Adrenal gland (tissue), 12 donors: ENCODE results near the gene PSMB2. TPM values are rescaled to one million over a fixed set of nuclear protein-coding genes. Genes with fewer than 3 reads are reported as not detected.
A peak's percentile ranks its signal among the peaks of the same experiment; 100 is the strongest.

Experiments
- DNase-seq, 7 donors: peaks; one replicate each; pipeline ENCODE4 v3.0.0-alpha.2; 2019 to 2020
- H3K27ac ChIP-seq, 5 donors: fragments of 200-600 bp; sonication (generic) in 4 of 5; 1 replicate in 3 of 5; 2 replicates in 2 of 5; pipeline versions ENCODE4 v1.5.1 to v1.8.0; 2016 to 2020; ENCODE audit warnings: mild to moderate bottlenecking in 1 of 5
- H3K27me3 ChIP-seq: fragments of 200-600 bp; 2 replicates; pipeline ENCODE4 v1.8.0; 2021
- H3K36me3 ChIP-seq, 2 donors: fragments of 200-600 bp; replicated peaks in 1 of 2; 1 replicate in 1 of 2; 2 replicates in 1 of 2; pipeline versions ENCODE4 v1.5.1 to v1.8.0; 2018 to 2022
- H3K4me1 ChIP-seq, 2 donors: fragments of 200-600 bp; replicated peaks in 1 of 2; 1 replicate in 1 of 2; 2 replicates in 1 of 2; pipeline versions ENCODE4 v1.5.1 to v1.8.0; 2018 to 2021
- H3K4me3 ChIP-seq, 4 donors: fragments of 200-600 bp; sonication (generic) in 3 of 4; one replicate each; pipeline ENCODE4 v1.5.1; 2016 to 2018
- H3K9me3 ChIP-seq, 3 donors: fragments of 200-600 bp; sonication (generic) in 1 of 3; replicated peaks in 1 of 3; 1 replicate in 2 of 3; 2 replicates in 1 of 3; pipeline versions ENCODE4 v1.5.1 to v1.8.0; 2016 to 2021
- CTCF ChIP-seq, 6 experiments: fragments of 450-650 bp in 4 of 6; fragments of 200-600 bp in 2 of 6; sonication (generic) in 1 of 6; IDR thresholded peaks; 1 replicate in 5 of 6; 2 replicates in 1 of 6; pipeline versions ENCODE4 v1.5.1 to v1.8.0; 2016 to 2021; ENCODE audit warnings: antibody characterized with exemption in 6 of 6, mild to moderate bottlenecking in 2 of 6, moderate library complexity in 1 of 6
- POLR2A ChIP-seq, 2 donors: fragments of 450-650 bp; IDR thresholded peaks; one replicate each; pipeline ENCODE4 v1.6.1; 2017; ENCODE audit warnings: antibody characterized with exemption in 2 of 2, mild to moderate bottlenecking in 2 of 2, moderate library complexity in 1 of 2
- WGBS, 4 donors: extraction: QIAGEN DNeasy Blood & Tissue Kit in 2 of 4; methylation state at CpG; one replicate each; pipeline versions ENCODE4 v1.1.5 to v1.1.7; 2013 to 2017; 5-methylcytosine and 5-hydroxymethylcytosine counted together
- intact Hi-C, 2 donors: fragments of 100-400 bp; cut with DNase I; formaldehyde crosslinking; loops; one replicate each; pipeline versions ENCODE4 v1.14.1 to v1.15.0; 2022 to 2023
- polyA plus RNA-seq, 3 donors: library from polyadenylated mRNA; stranded (reverse); fragments of 200-250 nt in 2 of 3; fragments of 350-450 nt in 1 of 3; fragmentation: Illumina TruSeq in 1 of 3; extraction: RNeasy Lipid Tissue Mini Kit (QIAGEN cat#74804) in 1 of 3; gene quantifications; one replicate each; pipeline ENCODE4 v1.2.3, GENCODE V29; 2013 to 2014
- total RNA-seq, 9 donors: library from RNA; depleted of rRNA in 4 of 9; stranded (reverse); fragments of >200 nt in 4 of 9; fragments of 120-200 nt in 1 of 9; fragmentation: NEBNext Ultra II Directional in 1 of 9; extraction: Animal tissue kit (Norgen Biotek cat#: 25700) in 1 of 9; gene quantifications; one replicate each; pipeline versions ENCODE4 v1.1.0 to v1.2.4, GENCODE V29; 2013 to 2023
- donor health status: healthy with polysubstance abuse.
- donor health status: Bipolar disorder and iron deficiency.
- donor health status: DM: yes; HTN: yes; CAD: no.
- donor health status: DM: no; HTN: no; CAD: no.
- donor health status: DM: no; HTN: no; CAD: no.
- donor health status: DM: yes; HTN: yes; CAD: no.

The PSMB2 gene
- total and polyA plus RNA-seq, 12 donors: 23.5 to 120 (median 51.0) TPM

DNA sequence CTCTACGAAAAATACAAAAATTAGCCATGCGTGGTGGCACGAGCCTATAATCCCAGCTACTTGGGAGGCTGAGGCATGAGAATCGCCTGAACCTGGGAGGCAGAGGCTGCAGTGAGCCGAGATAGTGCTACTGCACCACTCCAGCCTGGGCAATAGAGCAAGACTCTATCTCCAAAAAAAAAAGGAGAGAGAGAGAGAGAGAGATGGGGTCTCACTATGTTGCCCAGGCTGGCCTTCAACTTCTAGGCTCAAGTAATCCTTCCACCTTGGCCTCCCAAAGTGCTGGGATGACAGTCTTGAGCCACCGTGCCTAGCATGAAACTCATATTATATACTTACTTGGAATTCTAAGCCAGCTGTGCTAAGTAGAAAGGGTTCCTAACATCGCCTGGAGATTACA is 29.7 kb downstream of the PSMB2 start:
- Histone ChIP-seq H3K4me3 (no peak overlapping the region), H3K4me1 (no peaks in the 10 kb centered on the region), H3K36me3 (peaks cover 0 to 28% of the 10 kb centered on the region in 2 donors), H3K9me3 (no peaks in the 10 kb centered on the region), H3K27me3 (no peaks in the 10 kb centered on the region), H3K27ac (no peak overlapping the region)
- no peak for DNase-seq
- intact Hi-C loops: no loop called here
- WGBS, 4 donors: 92 to 98% (median 97%) methylated on average over 7 of the region's 7 CpGs
- TF ChIP-seq POLR2A (IDR thresholded peaks at IDR 0.05) (no peak), CTCF (IDR thresholded peaks at IDR 0.05) (no peak)

- Histone ChIP-seq H3K4me3 (no peak overlapping the region), H3K36me3 (peaks cover 0 to 68% of the 10 kb centered on the region in 2 donors), H3K4me1 (no peaks in the 10 kb centered on the region), H3K27ac (no peak overlapping the region), H3K9me3 (no peaks in the 10 kb centered on the region), H3K27me3 (no peaks in the 10 kb centered on the region)
- intact Hi-C loops: no loop called here
- 80 to 90% (median 87%) methylated on average over 4 of the region's 4 CpGs for WGBS, 4 donors
- DNase-seq: no peak
- TF ChIP-seq CTCF (IDR thresholded peaks at IDR 0.05) (no peak), POLR2A (IDR thresholded peaks at IDR 0.05) (no peak)
Observed at GRCh38 chr1:35605867-35606182, 35.5 kb downstream of the PSMB2 start.

- no peaks in the 10 kb centered on the region for H3K9me3 ChIP-seq
- 86 to 89% (median 87%) methylated on average over 6 of the region's 6 CpGs for WGBS, 4 donors
- intact Hi-C loops: no loop called here
- no peak for TF ChIP-seq CTCF (IDR thresholded peaks at IDR 0.05)
- no peak for TF ChIP-seq POLR2A (IDR thresholded peaks at IDR 0.05)
- DNase-seq: peak in 1 of 7 donors; percentile 5
- no peaks in the 10 kb centered on the region for H3K27me3 ChIP-seq
- peaks cover 0 to 68% of the 10 kb centered on the region in 2 donors for H3K36me3 ChIP-seq
- no peak overlapping the region for H3K4me3 ChIP-seq
- no peak overlapping the region for H3K27ac ChIP-seq
- no peaks in the 10 kb centered on the region for H3K4me1 ChIP-seq
Observed at GRCh38 chr1:35605071-35605866, 36.1 kb downstream of the PSMB2 start.

GRCh38 chr1:35603941-35604340 is 37.4 kb downstream of the PSMB2 start:
- Histone ChIP-seq H3K4me1 (no peaks in the 10 kb centered on the region), H3K4me3 (no peak overlapping the region), H3K36me3 (peaks cover 0 to 58% of the 10 kb centered on the region in 2 donors), H3K9me3 (no peaks in the 10 kb centered on the region), H3K27ac (no peak overlapping the region), H3K27me3 (no peaks in the 10 kb centered on the region)
- TF ChIP-seq POLR2A (IDR thresholded peaks at IDR 0.05): no peak
- no peak for TF ChIP-seq CTCF (IDR thresholded peaks at IDR 0.05)
- WGBS, 4 donors: 74 to 87% (median 78%) methylated on average over 4 of the region's 4 CpGs
- DNase-seq: no peak
- intact Hi-C loops: no loop called here
